Fibroblast of skin of right quadriceps (primary cell): Measurements from ENCODE around the gene TMEM54.
A peak's percentile ranks its signal among the peaks of the same experiment; 100 is the strongest.

Source experiments
- DNase-seq: peaks from one replicate; pipeline ENCODE4 v3.0.0-alpha.2; 2013

The TMEM54 gene

GRCh38 chr1:32894019-32894600 is 7.1 kb downstream of the TMEM54 start:
- DNase-seq, result no peak

GRCh38 chr1:32893198-32894018 is 7.8 kb downstream of the TMEM54 start:
- peak; percentile 29 for DNase-seq

- peak; percentile 32 for DNase-seq
Measured at GRCh38 chr1:32892368-32893197, 8.6 kb downstream of the TMEM54 start.

GRCh38 chr1:32891630-32892029 is 9.6 kb downstream of the TMEM54 start:
- no peak for DNase-seq

DNA sequence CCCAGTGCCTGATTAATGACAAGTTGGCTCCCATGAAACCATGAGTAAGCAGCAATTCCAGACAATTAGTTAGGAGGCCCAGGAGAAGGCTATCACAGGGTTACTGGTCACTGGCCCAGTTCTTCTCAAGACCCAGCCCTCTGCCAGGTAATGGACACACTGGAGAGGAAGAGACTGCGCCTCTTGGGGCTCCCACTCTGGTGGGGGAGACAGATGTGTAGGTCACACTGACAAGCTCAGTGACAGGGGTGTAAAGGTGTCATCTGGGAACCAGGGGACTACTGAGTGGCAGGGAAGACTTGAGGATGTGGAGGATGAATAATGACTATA is 10.0 kb downstream of the TMEM54 start:
- DNase-seq, result no peak

GRCh38 chr1:32890516-32891240 is 10.5 kb downstream of the TMEM54 start:
- no peak for DNase-seq

GRCh38 chr1:32889731-32890278 is 11.4 kb downstream of the TMEM54 start:
- DNase-seq, result no peak

DNA sequence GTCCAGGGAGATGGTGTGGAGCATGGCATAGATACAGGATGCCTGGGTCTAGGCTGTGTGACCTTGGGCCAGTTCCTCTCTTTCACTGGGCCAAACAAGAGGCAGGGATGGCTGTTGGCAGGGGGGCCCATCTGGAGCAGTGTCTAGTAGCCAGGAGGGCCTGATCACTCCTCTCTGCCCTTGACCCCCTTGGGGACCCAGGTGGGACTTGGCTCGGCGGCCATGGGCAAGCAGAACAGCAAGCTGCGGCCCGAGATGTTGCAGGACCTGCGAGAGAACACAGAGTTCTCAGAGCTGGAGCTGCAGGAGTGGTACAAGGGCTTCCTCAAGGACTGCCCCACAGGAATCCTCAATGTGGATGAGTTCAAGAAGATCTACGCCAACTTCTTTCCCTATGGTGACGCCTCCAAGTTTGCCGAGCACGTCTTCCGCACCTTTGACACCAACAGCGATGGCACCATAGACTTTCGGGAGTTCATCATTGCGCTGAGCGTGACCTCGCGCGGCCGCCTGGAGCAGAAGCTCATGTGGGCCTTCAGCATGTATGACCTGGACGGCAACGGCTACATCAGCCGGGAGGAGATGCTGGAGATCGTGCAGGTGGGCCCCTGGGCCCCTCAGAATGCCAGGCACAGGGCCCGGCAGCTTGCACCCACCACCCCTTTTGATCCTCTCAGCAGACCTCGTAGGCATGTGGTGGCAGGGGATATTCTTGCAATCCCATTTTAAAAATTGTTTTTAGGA is 12.3 kb downstream of the TMEM54 start:
- no peak for DNase-seq

- no peak for DNase-seq
Measured at GRCh38 chr1:32888134-32888533, 13.1 kb downstream of the TMEM54 start.

GRCh38 chr1:32887623-32888022 is 13.6 kb downstream of the TMEM54 start:
- no peak for DNase-seq

DNA sequence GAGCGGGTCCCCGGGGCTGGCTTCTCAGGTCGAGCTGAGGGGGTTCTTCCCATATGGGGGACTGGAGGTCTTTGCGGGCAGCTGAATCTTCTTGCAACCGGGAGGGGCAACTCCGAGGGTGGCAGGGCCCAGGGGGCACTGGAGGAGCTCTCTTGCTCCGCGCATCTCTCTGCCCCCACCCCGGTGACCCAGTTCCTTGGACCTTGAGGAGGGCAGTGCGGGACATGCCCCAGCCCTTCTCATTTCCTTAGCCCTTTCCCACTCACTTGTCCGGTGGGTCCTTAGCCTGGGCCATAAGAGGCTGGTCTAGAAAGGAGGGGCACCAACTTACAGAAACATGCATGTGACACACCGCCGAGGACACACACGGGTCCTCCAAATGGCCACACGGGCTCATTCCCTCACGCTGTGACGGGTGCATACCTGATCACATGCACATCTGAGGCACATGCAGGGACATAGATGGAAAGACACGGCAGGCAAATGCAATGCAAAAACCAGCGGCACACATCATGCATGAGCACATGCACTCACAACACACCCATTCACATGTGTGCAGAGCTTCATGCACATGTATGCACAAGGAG is 14.3 kb downstream of the TMEM54 start:
- no peak for DNase-seq

DNA sequence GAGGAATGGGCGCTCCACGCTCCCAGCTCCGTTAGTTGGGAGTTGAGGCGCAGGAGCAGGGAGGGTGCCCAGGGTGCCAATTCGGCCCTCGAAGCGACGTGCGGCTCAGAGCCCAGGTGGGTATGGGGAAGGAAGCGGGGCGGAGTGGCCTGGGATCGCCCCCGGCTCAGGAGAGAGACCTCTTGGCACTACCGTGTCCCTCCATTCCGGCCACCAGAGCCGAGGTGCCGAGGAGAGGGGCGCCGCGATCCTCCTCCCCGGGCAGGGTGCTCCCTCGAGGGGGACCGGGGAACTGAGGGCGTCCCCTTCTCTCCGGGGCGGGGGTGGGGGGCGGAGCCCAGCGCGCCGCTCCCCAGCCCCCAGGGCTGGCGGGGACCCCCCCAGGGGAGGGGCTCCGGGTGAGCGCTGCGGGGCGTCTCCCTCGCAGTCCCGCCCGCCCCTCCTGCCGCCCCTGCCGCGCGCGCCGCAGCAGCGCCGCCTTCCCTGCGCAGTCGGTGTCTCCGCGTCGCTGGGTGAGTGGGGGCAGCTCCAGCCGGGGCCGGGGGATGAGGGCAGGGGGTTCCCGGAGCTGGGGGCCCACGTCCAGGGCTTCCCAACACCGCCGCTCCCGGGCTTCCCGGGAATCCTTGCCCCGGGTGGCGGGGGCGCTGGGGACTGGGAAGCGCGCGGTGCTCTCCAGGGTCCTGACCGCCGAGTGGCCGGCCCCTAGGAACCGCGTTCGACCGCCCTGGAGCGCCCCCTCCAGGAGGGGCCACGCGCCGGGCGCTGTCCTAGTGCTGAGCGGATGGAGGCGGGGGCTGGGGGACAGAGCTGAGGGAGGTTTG is 15.0 kb downstream of the TMEM54 start, which contains the start of gene HPCA:
Gene HPCA (plus strand): TSS at position 488 of the 824 bp plus-strand sequence. CDS start 2,408 bp downstream, outside the sequence.
- peak; percentile 51 for DNase-seq

DNA sequence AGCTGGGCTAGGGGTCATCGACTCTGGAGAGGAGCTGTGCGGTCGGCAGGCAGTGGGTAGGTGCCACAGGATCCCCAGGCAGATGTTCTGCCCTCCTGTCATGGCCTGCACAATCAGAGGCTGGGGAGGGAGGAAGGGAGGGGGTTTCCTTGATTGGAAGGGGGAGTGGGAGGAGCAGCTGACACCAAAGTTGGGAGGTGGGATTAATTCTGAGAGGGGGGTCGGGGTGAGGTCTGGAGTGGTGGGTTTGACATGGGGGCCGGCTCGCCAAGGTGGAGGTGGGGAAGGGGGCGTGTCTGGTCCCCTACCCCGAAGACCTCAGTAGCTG is 15.5 kb downstream of the TMEM54 start:
- no peak for DNase-seq

DNA sequence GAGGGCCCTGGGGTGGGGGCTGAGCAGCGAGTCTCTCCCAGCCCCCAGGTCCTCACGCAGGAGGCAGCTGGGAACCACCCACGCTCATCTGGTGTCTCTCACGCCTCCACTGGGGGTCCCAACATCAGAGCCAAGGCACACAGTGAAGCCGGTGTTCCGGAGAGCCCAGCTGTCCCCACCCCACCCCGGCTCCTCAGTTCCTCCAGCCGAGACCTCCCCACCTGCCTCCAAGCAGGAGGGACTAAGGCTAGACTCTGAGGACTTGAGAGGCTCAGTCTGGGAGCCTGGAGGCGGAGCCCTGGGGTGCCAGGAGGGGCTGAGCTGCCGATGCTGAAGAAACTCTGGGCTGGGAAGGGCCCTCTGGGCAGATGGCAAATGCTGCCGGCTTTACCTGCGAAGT is 16.5 kb downstream of the TMEM54 start:
- DNase-seq, result no peak

DNA sequence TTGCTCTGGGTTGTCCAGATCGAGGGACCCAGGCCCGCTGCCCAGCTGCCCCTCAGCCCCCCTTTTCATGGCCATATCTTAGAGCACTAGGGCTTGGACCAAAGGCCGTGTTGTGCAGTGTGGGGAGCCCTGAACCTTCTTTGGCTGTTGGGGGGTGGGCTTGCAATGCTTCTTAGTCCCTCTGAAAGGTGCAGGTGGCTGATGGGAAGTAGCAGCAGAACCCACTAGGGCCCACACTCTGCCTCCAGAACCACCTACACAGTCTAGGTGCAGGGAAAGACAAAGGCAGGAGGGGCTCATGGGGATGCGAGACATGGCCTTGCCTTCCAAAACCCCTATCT is 17.2 kb downstream of the TMEM54 start:
- DNase-seq, result no peak

- no peak for DNase-seq
Measured at GRCh38 chr1:32883338-32884031, 17.7 kb downstream of the TMEM54 start.

DNA sequence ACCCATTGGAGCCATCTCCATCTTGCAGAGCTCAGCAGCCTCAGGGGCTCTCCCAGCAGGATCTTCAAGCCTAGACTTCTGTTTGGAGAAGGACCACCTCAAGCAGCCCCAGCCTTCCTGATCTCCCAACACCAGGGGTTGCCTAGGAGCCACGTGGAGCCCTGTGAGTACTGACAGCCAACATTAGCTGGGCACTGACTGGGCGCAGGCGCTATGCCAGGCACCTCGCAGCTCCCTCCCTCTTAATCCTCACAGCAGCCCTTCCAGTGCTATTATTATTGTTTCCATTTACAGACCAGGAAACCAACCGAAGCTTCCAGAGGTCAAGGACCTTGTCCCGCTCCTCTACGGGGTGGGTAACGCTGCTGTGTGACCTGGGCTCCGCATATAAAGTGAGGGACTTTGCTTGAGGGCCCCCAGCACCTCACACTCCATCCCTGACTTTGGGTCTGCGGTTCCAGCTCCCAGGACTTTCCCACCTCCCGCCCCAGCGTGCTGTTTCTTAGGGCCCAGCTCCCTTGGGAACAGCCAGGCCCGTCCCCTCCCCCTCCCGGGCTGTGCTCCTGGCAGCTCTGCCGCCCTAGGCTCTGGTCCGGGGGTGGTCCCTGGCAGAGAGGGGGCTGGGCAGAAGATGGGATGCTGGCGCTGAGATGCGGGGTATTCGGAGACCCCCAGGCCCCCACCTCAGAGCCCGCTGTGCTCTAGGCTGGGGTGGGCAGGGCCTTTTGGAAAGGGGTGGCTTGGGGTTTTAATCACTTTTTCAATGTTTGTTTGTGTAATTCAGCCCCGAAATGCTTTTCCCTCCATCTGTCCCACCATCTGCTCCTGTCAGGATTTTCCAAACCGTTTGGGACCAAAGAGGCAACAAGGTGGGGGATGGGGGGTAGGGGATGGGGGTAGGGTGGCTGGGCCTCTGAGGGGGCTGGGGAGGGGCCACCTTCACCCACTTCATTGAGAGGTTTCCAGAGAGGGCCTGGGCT is 19.0 kb downstream of the TMEM54 start:
- no peak for DNase-seq

DNA sequence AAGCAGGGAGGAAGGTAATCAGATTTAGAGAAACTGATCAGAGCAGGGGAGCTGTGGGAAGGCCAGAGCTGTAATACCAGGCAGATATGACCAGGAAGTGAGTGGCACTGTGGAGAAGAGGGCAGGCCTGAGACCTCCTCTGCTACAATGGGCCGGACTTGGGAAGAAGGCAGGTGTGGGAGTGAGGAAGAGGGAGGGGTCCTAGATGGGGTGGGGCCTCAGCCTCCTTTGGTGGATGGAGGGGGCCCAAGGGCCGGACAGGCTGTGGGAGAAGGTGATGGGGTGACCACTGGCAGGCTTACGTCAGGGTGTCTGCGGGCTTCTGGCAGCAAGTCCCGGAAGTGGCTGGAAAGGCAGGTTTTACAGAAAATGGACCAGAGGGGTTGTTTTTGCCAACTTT is 19.9 kb downstream of the TMEM54 start:
- no peak for DNase-seq

- no peak for DNase-seq
Measured at GRCh38 chr1:32878637-32879041, 22.6 kb downstream of the TMEM54 start.
